SKM-1 treated with dmso at 0.1 percent for 144 hours (cell line): ENCODE data around the gene PGBD5.

ENCODE experiments used
- DNase-seq: peaks from one replicate; lab custom pipeline; 2025; ENCODE audit not compliant: unreplicated experiment; lab: John Stamatoyannopoulos, UW

The PGBD5 gene

DNA sequence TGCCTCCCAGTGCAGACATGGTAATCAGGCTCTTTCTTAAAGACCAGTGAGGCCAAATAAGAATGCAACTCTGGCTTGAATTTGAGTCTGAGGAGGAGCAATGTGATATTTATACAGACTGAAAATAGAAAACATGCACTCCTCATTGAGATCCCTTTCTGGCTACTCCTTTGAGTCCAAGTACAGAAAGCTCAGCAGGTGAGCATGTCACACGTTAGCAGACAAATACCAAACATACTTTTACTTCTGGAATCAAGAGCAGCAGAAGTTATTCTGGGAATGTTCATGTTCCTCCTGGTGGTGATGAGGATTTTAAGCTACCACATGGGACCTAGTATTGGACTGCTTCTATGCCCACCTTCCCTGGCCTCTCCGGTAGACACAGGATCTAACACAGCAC, 48.3 kb downstream of the PGBD5 start:
- no peak for DNase-seq

DNA sequence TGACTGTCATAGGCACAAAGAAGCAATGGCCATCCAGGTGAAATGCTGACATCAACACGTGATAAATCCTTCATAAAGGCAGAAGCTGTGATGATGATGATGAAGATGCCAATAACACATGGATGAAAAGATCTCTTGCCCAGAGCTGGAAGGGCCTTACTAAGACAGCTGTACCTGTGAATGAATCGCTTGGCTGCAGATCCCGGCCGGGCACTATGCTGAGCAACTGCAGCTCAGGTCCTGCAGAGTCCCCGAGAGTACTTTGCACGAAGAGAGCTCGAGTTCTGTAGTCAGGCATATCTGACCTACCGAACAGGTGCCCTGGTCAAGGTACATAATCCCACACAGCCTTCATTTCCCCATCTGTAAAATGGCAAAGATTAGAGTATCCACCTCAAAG, 48.8 kb downstream of the PGBD5 start:
- DNase-seq: no peak

DNA sequence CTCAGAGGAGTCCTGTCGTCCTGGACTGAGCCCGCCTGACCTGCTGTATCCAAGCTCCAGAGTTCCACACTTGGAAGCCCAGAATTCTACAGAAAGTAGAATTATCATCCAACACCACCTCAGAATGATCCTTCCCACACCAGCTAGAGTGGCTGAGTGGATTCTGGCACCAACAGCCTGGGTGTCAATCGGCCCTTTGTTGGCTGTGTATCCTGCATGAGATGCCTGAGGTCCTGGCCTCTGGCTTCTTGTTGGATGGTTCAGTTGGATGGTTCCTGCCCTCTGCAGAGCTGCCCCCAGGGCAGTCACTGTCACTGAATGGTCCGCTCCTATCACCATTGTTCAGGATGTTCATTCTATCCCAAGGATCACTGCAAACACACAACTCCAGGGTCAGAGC, 49.8 kb downstream of the PGBD5 start:
- no peak for DNase-seq

DNA sequence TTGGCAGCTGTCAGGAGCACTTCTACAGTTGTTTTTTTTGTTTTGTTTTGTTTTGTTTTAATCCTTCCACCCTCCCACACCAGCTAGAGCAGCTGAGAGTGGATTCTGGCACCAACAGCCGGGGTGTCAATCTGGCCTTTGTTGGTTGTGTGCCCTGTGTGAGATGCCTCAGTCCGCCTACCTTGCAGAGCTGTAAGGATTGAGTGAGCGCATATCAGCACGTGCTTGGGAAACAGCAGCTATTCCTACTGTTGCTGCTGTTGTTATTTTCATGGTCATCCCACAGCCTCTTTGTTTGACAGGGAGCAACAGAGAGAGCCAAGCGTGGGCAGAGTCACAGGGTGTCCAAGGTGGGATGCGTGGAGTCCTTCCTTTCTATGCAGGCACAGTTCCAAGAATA, 50.4 kb downstream of the PGBD5 start:
- DNase-seq: no peak

DNA sequence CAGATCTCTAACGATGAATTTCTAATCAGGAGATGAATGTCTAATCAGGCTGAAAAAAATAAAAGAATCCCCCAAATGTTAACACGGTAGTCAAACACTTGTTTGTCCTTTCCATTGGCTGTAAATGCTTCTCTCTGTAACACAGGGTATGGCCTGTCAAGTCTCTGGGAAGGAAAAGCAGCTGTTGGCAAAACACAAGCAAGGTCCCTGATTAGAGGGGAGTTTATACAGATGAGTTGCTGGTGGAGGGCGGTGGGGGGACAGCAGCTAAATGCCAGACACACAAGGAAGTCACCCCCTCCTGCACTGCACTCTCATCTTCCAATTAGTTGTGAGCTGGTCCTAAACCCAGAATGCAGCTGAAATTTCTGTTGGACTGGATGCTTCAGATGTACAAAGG, 51.0 kb downstream of the PGBD5 start:
- no peak for DNase-seq

DNA sequence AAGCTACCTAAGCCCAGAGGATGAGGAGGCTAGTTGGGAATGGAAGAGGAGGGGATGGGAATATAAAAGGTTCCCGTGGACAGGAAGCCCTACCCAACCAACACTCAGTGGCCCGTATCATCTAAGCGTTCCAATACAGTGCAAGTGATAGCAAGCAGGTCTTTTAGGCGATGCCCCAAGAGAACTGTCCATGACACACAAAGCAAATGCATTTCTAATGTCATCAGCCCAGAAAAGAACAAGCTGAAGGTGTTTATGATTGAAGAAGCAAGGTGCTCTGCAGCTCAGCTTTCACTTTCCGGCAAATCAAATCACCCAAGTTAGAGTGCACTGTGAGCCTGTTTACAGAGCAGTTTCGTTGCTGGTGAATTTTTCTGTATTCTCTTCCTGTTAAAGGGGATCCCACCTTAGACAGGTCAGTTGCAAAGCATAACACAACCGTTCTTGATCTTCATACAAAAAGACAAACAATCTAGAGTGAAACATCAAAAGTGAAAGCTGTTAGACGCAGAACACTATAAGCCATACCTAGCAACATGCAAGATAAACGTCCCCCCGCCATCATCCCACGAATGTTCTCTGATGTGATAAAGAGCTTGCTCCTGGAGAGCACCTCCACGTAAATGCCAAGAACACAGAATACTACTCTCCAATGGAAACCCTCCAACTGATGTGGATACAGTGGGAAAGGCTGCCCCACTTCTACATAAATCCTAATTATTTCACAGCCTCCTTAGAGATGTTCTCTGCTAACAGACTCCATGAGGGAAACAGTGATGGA, 54.0 kb downstream of the PGBD5 start:
- no peak for DNase-seq

DNA sequence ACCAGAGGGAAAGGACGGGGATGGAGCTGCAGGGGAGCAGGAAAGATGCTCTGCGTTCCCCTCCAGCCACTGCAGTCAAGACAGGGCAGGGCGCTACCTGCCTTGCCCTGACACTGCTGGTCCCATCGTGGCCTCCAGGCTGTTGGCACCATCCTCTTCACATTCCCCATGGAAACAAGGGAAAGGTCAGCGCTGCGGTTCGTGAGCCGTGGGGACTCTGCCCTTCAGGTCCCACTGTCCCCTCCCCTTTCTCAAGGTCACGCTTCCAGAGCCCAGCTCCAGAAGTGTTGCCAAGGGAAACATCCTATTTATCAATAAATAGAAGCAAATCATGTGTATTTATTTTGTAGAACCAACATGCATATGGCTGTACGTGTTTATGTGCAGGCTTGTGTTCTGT, 56.0 kb downstream of the PGBD5 start:
- no peak for DNase-seq

DNA sequence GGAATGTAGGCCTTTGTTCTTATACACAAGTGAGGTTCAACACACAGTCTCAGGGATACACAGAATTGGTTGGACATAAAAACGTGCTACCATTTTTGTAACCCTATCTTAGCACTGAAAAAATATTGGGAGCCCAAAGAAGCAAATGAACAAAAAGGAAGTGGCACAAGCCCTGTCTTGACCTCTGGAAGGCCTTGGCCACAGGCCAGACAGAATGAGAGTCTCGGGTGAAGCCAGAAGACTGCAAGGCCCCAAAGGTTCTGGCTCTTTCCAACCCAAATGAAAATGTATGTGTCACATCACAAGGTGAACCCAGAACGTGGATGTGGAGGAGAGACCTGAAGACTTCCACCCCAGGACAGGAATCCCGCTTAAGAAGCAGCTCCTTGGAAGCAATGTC, 57.3 kb downstream of the PGBD5 start:
- DNase-seq: no peak

DNA sequence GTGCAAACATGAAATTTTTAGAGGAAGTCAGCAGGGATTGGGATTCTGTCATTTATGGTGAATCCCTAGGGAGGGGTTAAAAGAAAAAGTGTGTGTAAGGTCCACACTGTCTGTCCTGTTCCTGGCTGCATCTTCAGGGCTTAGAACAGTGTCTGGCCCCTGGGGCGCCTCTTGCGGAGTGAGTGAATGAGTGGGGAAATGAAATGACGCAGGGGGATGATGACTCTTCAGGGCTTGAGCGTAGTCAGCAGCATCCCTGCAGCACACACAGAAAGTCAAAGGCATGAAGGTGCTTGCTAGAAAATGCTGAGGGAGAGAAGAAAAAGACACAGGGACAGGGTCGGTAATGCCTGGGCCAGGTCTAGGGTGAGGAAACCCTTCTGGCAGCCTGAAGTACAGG, 57.8 kb downstream of the PGBD5 start:
- no peak for DNase-seq

DNA sequence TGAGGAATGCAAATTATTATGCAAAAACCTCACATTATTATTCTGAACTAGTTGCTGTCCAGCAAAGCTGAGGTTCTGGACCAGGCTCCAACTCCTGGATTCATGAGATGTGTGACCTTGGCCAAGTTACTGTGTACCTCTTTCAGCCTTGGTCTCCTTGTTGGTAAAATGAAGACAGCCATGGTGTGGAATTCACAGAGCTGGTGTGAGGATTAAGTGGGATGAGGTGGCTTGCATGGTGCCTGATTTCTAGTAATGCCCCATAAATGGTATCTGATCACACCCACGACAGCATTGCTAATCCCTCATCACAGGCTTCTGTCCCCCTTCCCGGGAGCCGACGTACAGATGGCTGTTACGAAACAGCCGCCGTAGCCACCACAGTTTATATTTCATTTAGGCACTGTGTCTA, 59.6 kb downstream of the PGBD5 start:
- no peak for DNase-seq

DNA sequence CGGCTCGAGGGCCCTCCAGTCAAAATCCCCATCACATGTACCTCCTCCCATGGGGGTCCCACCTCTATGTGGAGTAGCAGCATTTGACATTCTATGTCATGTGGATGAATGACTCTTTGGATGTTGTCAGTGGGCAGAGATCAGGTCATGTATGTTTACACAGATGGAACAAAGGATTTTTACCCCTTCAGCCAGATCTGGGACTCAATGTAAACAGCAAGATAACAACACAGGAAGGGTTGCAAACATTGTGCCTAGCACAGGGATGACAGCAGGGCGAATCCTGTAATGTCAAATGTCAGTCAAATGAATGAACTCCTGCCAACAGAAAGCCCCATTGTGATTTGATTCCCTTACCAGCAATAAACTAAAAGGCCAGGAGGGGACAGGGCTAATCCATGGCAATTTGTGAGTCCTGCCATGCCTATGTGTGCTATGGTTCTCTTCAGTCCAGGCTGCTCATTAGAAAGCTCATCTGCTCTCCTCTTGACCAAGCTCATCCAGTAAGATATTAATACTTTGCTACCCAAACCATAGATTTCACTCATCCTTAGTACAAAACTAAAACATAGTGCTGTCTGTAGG, 60.3 kb downstream of the PGBD5 start:
- no peak for DNase-seq

DNA sequence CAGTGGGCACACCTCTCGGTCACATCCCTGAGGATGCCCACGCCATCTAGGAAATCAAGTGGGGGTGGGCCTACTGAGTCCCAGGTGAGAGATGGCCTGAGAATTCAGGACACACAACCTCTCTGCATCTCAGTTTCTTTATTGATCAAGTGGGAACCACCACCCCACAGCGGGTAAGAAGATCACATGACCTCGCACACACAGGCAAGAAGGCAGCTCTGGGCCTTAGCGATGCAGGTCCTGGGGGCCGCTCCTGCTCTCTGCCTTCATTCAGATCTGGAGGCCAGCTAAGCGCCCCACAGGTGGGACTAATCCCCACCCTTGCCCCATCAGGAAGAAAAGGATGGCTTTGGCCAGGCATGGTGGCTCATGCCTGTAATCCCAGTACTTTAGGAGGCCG, 63.2 kb downstream of the PGBD5 start:
- DNase-seq: no peak

DNA sequence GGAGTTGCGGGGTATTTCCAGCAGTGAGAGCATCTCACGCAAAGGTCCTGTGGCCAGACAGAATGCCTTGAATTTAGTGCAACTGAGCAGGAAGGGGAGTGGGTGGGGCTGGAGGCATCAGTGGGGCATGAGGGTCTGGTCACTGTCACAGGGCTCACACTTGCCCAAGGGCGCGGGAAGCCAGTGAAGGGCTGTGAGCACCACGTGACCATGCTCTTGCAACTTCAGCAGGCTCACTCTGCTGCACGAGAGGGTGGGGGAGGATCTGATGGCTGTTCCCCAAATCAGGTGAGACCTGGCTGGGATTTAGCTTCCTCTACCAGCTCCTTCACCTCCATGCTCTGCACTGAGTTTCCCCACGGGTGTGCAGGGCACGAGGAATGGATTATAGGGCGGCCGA, 64.2 kb downstream of the PGBD5 start:
- DNase-seq: no peak

DNA sequence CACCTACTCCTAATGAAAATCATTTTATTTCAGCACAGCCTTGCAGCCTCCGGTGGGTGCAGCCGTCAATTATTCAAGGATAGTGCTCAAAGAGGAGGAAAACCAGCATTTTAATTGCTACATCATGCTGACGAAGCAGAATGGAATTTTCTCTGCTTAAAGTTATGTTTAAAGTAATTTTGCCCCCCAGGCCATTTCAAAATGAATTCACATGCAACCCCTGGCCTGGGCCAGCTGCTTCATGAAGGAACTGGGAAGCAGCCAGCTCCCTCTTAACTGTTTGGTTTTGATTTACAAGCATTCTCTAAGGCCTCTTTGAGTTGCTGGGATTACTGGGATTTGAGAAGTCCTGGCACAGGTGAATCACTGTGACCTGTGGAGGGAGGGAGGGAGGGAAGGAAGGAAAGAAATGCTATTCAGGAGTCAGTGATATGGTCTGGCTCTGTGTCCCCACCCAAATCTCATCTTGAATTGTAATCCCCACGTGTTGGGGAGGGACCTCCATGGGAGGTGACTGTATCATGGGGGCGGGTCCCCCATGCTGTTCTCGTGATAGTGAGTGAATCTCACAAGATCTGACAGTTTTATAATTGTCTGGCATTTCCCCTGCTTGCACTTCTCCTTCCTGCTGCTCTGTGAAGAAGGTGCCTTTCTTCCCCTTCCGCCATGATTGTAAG, 66.0 kb downstream of the PGBD5 start:
- DNase-seq: no peak

DNA sequence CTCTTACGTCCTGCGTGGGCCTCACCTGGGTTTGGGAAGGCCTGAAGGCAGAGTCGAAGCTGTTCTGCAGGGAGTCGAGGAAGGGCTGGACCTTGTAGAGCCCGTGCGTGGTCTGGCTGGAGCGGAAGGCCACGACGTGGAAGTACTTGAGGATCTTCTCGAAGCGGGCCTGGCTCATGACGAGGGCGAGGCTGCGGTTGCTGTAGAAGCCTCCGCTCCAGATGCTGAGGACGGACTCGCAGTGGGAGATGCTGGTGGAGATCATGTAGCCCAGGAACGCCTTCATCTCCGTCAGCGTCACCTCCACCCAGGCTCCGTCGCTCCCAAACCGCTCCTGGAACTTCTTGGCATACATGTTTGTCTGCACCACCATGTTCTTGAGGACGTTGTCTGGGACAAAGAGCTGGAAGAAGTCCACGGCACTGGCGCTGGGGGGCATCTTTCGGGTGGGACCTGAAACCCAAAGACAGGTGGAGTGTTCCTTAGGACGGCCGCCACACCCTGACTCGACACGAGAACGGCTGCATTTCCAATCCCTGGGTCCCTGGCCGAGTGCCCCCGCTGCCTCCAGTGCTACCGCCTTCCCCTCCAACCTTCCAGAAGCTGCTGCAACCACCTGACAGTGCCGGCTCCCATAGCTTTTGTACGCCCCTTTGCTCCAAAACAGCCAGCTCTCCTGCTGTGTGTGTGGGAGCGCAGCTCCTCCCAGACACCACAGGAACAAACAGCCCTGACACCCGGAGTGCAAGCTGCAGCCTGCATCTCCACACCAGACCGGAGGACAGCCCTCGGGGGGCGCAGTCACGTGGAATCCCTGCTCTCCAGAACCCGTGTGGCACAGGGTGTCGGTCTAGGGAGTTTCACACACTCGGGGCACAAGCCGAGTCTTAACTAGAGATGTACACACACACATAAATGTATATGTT, 69.0 kb downstream of the PGBD5 start:
- no peak for DNase-seq

DNA sequence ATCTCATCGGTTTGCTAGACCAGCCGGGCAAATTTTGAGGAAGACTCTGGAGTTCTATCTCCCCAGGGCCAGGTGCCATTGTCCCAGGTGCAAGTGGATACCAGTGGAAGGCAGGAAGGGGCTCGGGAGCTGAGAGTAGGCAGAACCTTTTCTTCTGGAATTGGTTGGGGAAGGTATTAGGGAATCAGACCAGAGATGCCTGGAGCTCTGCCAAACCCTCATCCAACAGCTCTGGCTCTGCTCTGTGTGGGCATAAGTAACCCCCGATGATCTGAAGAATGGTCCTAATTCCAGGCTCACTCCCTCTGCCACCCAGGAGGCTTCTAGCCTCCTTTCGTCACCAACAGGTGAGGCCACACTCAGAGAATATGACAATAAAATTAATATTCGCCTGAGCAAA, 69.9 kb downstream of the PGBD5 start:
- DNase-seq: no peak

DNA sequence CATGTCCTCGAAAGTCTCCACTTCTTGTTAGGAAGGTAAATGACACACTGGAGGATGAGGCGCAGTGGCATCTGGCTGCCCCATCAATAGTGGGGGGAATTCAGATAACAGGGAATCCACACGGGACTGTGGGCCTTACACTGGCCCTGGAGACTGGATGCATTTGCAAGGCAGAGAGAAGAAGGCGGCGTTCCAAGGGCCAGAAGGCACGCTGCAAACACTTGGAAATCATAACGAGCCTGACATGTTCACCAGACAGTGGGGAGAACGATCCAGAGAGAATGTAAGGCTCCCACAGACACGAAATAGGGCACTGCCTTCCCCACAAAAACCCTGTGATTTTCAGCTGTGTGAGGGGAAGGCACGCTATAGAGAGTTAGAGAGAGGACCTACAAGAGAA, 70.5 kb downstream of the PGBD5 start:
- DNase-seq: no peak

DNA sequence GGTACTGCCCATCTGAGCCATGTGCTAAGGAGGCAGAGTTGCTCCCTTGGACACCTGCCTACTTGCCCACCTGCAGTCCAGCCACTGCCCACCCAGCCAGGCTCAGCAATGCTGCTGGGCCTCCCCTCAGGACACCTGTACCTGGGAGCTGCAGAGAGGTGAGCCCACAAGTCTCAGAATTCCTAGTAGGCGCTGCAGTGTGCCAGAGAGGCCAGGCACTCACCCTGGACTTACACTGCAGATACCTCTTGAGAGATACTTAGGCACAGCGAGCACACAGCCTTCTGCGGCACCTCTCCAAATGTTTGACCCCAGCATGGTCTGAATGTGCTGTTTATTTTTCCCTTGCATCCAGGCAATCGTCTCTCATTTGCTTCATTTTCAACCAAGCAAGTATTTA, 71.0 kb downstream of the PGBD5 start:
- no peak for DNase-seq

DNA sequence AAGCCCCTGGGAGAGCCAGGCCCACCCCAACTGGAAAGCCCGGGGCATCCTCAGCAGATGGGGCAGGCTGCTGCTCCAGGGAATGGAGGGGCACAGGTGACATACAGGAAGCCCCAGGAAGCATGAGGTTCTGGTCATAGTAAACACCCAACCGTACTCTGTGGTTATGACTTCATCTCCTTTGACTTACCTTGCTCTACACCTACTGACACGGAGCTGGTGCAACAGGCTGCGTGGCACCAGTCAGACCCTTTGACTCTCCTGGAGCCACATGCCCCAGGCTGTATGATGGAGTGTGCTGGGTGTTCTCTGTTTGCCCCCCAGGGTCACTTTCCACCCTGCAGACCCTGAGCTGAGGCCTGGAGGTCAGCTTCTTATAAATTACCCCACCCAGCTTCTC, 72.1 kb downstream of the PGBD5 start:
- no peak for DNase-seq

DNA sequence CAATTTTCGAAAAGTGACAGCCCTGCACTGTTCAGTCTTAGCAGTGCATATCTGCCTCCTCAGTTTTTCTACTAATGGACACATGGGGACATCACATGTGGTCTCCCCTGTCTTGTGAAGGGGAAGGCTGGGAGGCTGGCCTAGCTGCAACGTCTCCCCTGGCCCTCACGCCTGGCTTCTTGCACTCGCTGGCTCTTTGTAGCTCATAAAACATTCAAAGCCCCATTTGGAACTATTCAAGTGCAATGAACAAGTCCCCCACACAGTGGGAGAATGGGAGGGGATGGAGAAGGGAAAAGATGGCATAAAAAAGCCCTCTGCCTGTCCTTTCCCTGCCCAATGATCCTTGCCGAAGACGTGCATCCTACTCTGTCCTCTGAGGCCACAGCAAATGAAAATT, 73.6 kb downstream of the PGBD5 start:
- no peak for DNase-seq

DNA sequence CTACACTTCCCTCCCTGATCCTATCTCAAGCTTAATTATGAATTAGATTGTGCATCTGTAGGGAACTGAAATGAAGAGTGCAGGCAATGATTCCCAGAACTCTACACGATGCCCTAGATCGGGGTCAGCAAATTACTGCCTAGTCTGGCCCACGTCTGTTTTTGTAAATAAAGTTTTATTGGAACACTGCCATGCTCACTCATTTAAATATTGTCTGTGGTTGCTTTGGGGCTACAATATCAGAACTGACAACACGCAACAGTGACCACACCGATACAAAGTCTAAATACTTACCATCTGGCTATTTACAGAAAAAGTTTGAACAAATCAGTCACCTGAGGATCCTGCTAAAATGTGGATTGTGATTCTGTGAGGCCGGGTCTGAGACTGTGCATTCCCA, 74.1 kb downstream of the PGBD5 start:
- no peak for DNase-seq
